Left kidney (tissue), 8 donors: ENCODE results near the gene OXSM. TPM values are rescaled to one million over a fixed set of nuclear protein-coding genes. Genes with fewer than 3 reads are reported as not detected.

Experiments
- DNase-seq: peaks from one replicate; pipeline ENCODE4 v3.0.0-alpha.2; 2013
- long read RNA-seq, 8 donors: transcript quantifications; one replicate each; lab custom pipeline, GENCODE V29; 2026
- polyA plus RNA-seq: library from polyadenylated mRNA; unstranded; fragments of 120-200 nt; gene quantifications from one replicate; pipeline ENCODE4 v1.2.1, GENCODE V29; 2013; ENCODE audit not compliant: insufficient read length

OXSM gene
- polyA plus RNA-seq, result 24.2 TPM
- long read RNA-seq, donor 1, partial matches to known transcripts, result 24 of 30 reads
- long read RNA-seq, donor 1, other reads (novel, unspliced or antisense), result 0 of 30 reads
- long read RNA-seq, donor 2, transcript OXSM-201 (3 exons, 1,519 nt), result major isoform, 7 of 24 reads
- long read RNA-seq, donor 2, partial matches to known transcripts, result 15 of 24 reads
- long read RNA-seq, donor 2, other reads (novel, unspliced or antisense), result 0 of 24 reads
- long read RNA-seq, donor 3, transcript OXSM-201 (3 exons, 1,519 nt), result major isoform, 5 of 22 reads
- long read RNA-seq, donor 3, partial matches to known transcripts, result 15 of 22 reads
- long read RNA-seq, donor 3, other reads (novel, unspliced or antisense), result 0 of 22 reads
- long read RNA-seq, donor 4, result 0 reads
- long read RNA-seq, donor 5, transcript OXSM-201 (3 exons, 1,519 nt), result major isoform, 14 of 40 reads
- long read RNA-seq, donor 5, partial matches to known transcripts, result 25 of 40 reads
- long read RNA-seq, donor 5, other reads (novel, unspliced or antisense), result 0 of 40 reads
- long read RNA-seq, donor 6, partial matches to known transcripts, result 9 of 14 reads
- long read RNA-seq, donor 6, other reads (novel, unspliced or antisense), result 0 of 14 reads
- long read RNA-seq, donor 7, partial matches to known transcripts, result 12 of 15 reads
- long read RNA-seq, donor 7, other reads (novel, unspliced or antisense), result 0 of 15 reads
- long read RNA-seq, donor 8, partial matches to known transcripts, result 0 of 4 reads
- long read RNA-seq, donor 8, other reads (novel, unspliced or antisense), result 0 of 4 reads

- DNase-seq, result peak; percentile 86
These were observed at the start of gene OXSM for GRCh38 chr3:25789596-25790556. Gene OXSM (plus strand): TSS chr3:25790090. CDS start chr3:25791021, 931 bp downstream.

- no peak for DNase-seq
These were observed 45.4 kb upstream of the OXSM start for GRCh38 chr3:25744470-25744869.

DNA sequence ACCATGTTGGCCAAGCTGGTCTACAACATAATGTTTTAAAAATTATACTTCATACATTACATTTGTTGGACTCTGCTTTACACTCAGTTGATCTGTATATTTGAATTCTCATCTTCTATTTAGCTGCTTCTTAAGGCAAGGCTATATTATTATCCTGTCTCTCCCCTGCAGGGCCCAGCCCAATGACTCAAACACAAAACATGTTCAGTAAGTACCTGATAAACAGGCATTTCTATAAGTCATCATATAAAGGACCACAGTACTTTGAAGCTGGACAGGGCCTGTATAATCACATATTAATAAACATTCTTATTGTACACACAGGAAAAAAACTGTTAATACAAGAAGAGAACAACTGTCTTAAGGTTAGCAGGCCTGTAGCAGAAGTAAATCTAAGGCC is 42.9 kb upstream of the OXSM start:
- DNase-seq, result no peak

GRCh38 chr3:25748189-25748588 is 41.7 kb upstream of the OXSM start:
- DNase-seq, result no peak

DNA sequence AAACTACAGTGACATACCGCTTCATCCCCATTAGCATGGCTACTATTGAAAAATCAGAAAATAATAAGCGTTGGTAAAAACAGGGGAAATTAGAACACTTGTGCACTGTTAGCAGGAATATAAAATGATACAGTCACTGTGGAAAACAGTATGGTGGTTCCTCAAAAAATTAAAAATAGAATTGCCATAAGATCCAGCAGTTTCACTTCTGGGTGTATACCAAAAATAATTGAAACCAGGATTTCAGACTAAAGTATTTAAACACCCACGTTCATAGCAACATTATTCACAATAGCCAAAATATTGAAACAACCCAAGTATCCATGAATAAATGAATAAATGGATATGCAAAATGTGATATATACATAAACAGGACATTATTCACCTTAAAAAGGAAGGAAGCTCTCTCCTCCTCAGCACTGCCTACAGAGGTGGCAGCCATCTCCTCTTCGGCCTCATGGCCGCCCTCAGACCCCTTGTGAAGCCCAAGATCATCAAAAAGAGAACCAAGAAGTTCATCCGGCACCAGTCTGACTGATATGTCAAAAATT is 40.8 kb upstream of the OXSM start:
- no peak for DNase-seq

- no peak for DNase-seq
These were observed 38.8 kb upstream of the OXSM start for GRCh38 chr3:25751048-25751447.

GRCh38 chr3:25751725-25752124 is 38.2 kb upstream of the OXSM start:
- no peak for DNase-seq

- DNase-seq, result no peak
These were observed 21.0 kb upstream of the OXSM start for GRCh38 chr3:25768851-25769250.

GRCh38 chr3:25775936-25776335 is 14.0 kb upstream of the OXSM start:
- DNase-seq, result no peak

DNA sequence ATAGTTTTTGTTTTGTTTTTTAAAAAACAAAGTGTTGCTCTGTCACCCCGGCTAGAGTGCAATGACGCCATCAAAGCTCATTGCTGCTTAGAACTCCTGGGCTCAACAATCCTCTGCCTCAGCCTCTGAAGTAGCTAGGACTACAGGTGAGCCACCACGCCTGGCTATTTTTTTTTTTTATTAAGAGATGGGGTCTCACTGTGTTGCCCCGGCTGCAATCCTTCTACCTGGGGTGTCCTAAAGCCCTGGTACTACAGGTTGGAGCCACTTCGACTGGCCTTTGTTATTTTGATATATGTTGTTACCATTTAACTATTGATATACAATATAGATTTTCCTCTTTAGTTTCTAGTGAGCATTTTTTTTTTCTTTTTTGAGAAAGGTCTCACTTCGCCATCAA is 9.3 kb upstream of the OXSM start:
- DNase-seq, result no peak

DNA sequence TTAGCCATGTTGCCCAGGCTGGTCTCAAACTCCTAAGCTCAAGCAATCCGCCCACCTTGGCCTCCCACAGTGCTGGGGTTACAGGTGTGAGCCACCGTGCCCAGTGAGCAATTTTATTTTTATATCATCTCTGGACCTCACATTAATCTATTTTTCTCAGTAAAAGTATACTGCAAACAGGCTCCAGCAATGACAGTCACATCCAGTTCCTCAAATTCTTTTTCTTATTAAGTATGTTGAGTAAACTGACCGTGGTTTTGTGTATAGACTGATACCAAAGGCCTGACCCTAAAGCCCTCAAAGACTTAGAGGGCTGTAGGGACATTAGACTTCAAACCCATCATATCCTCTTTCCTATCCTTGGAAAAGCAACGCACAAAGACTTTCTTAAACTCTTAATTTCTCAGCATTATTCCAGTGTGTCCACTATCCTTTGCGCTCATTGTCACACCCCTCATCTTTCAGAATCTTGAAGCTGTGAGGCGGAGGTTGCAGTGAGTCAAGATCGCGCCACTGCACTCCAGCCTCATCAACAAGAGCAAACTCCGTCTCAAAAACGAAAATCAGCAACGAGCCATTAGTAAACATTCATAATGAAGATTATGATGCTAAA is 8.6 kb upstream of the OXSM start:
- DNase-seq, result no peak

- DNase-seq, result no peak
These were observed 7.9 kb upstream of the OXSM start for GRCh38 chr3:25781758-25782594.

DNA sequence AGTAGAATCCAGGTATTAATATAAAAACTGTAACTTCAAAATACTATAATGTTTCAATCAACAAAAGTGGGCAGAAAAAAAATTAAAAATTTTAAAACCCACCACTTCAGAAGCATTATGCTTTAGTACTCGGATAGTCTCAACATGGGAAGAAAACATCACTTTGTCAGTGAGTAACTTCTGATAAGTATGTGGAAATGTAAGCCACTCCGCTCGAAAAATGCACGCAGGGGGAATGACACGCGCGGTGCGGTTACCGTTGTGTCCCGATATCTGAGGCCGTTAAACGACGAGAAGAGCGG is 7.3 kb upstream of the OXSM start:
- no peak for DNase-seq

DNA sequence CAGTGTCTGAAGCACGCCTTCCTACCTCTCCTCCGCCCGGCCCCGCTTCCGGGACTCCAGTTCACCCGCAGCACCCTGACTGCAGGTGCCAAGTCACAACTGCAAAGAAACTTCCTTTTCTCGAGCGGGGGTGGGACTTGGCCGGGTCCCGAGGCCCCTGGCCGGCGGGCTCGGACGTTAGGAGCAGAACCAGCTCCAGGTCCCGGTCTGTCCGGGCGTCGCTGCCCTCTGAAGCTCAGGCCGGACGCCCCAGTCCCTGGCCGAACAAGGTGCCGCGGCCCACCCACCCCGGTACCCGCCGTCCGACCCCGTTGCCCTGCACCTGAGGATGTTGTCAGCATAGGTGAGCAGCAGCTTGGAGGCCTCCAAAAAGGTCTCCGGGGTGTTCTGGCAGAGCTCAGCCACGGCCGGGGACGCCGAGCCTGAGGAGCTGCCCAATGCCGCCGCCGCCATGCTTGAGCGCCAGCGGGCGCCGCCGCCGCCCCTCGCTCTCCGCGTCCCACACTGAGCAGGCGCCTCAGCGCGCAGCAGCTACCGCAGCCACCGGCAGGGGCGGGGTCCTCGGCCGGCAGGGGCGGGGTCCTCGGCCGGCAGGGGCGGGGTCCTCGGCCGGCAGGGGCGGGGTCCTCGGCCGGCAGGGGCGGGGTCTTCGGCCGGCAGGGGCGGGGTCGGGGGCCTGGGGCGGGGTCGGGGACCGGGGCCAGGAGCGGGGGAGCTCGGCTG is 6.8 kb upstream of the OXSM start, which contains the start of gene NGLY1:
Gene NGLY1, minus strand, starts transcription at position 506 of the 723 bp plus-strand sequence. Its CDS starts 53 bp downstream, at position 453.
- DNase-seq, result peak; percentile 78

GRCh38 chr3:25783661-25784512 is 6.0 kb upstream of the OXSM start:
- peak; percentile 60 for DNase-seq

- no peak for DNase-seq
These were observed 4.9 kb upstream of the OXSM start for GRCh38 chr3:25784971-25785370.

- no peak for DNase-seq
These were observed 4.1 kb upstream of the OXSM start for GRCh38 chr3:25785826-25786225.

- DNase-seq, result no peak
These were observed 2.2 kb upstream of the OXSM start for GRCh38 chr3:25787689-25788088.

- no peak for DNase-seq
These were observed 688 bp upstream of the OXSM start for GRCh38 chr3:25789209-25789595.
